DOHH2 (cell line): ENCODE data around the gene ZNF205.
A peak's percentile ranks its signal among the peaks of the same experiment; 100 is the strongest.

Source experiments
- H3F3A ChIP-seq: fragments of 200-600 bp; sonication (generic), shearing (Covaris generic); 2 replicates; pipeline ENCODE4 v1.6.0; 2016; ENCODE audit warnings: antibody characterized with exemption, mild to moderate bottlenecking; ENCODE audit not compliant: control insufficient read depth, insufficient read depth
- H3K27ac ChIP-seq: fragments of 200-600 bp; sonication (generic); 2 replicates; pipeline ENCODE4 v1.5.1; 2014; ENCODE audit warnings: low read depth, mild to moderate bottlenecking, low read length, moderate library complexity
- H3K27me3 ChIP-seq: fragments of 200-600 bp; sonication (generic); 2 replicates; pipeline ENCODE4 v1.6.1; 2014; ENCODE audit warnings: mild to moderate bottlenecking, low read length, mixed read lengths; ENCODE audit not compliant: control insufficient read depth
- H3K36me3 ChIP-seq: fragments of 200-600 bp; sonication (generic); 2 replicates; pipeline ENCODE4 v1.6.1; 2014; ENCODE audit warnings: mild to moderate bottlenecking, low read length, moderate library complexity, mixed read lengths; ENCODE audit not compliant: control insufficient read depth
- H3K4me1 ChIP-seq: fragments of 200-600 bp; sonication (generic); 2 replicates; pipeline ENCODE4 v1.6.1; 2014; ENCODE audit warnings: mild to moderate bottlenecking, low read length, mixed read lengths; ENCODE audit not compliant: control insufficient read depth
- H3K4me2 ChIP-seq: fragments of 200-600 bp; sonication (generic); 2 replicates; pipeline ENCODE4 v1.6.0; 2014; ENCODE audit warnings: mild to moderate bottlenecking, low read length, moderate library complexity
- H3K4me3 ChIP-seq: fragments of 200-600 bp; sonication (generic); 2 replicates; pipeline ENCODE4 v1.5.1; 2014; ENCODE audit warnings: mild to moderate bottlenecking, low read length, mixed read lengths
- H3K79me2 ChIP-seq: fragments of 200-600 bp; sonication (generic); 2 replicates; pipeline ENCODE4 v1.6.1; 2014; ENCODE audit warnings: mild to moderate bottlenecking, low read length, mixed read lengths; ENCODE audit not compliant: control insufficient read depth
- H3K9me2 ChIP-seq: fragments of 200-600 bp; sonication (generic); replicated peaks from 2 replicates; pipeline ENCODE4 v1.6.1; 2014; ENCODE audit warnings: mild to moderate bottlenecking, low read length, mixed read lengths; ENCODE audit not compliant: control insufficient read depth
- H3K9me3 ChIP-seq: fragments of 200-600 bp; sonication (generic); 2 replicates; pipeline ENCODE4 v1.6.1; 2014; ENCODE audit warnings: antibody characterized with exemption, low read length, mixed read lengths; ENCODE audit not compliant: control insufficient read depth, insufficient read depth
- H4K20me1 ChIP-seq: fragments of 200-600 bp; sonication (generic); 2 replicates; pipeline ENCODE4 v1.6.0; 2014; ENCODE audit warnings: low read depth, mild to moderate bottlenecking, antibody characterized with exemption, low read length, moderate library complexity; ENCODE audit not compliant: control insufficient read depth, insufficient read depth
- CTCF ChIP-seq: fragments of 200-600 bp; sonication (generic); IDR thresholded peaks from one replicate; pipeline ENCODE4 v1.5.1; 2014; ENCODE audit warnings: antibody characterized with exemption, mild to moderate bottlenecking, low read depth, low read length; ENCODE audit not compliant: poor library complexity, severe bottlenecking
- EZH2phosphoT487 ChIP-seq: fragments of 200-600 bp; sonication (generic); IDR thresholded peaks from 2 replicates; pipeline ENCODE4 v1.6.1; 2017; ENCODE audit warnings: borderline replicate concordance, mild to moderate bottlenecking, antibody characterized with exemption, low read length, moderate library complexity, mixed read lengths

ZNF205 gene

DNA sequence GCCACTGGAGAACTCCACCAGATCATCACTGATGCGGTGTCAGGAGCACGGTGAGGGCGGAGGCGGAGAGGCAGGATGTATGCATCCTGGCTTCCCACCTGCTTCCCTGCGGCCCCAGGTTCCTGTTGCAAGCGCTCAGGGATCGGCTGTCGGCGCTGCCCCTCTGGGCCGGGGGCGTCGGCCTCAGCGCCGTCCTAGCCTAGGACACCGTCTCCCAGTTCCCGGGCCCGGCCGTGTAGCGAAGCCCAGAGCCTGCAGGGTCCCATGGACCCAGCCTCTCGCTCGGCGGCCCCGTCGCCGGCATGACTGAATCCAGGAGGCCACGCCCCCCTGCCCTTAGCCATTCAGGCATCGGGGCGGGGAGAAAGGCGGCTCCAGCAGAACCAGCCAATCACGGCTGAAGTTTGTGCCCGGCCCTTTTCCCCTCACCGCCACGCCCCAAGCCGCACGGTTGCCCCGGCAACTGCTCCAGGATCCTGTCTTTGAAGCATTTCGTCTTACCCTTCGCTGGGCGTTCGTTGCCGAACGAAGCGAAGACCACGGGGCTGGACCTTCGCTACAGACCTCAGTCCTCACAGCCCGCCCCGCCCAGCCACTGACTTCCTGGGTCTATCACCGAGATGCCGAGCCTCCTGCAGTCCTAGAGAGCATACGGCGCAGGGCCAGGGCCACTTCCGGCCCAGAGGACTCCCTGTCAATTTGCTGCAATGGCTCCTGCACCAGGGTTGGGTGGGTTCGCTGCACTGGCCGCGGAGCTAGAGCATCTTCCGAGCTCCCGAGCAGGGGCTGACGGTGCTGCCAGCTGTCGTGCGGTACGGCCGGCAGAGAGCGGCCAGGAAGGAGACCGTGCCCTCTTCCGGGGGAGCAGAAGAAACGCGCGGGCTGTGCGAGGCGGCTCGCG lies 11.8 kb downstream of the ZNF205 start:
- Histone ChIP-seq H3K9me3 (no peaks in the 10 kb centered on the region), H3K4me2 (peak overlapping the region; percentile 99), H3F3A (0 out of 2 replicates have a peak, but pooled peaks cover 7% of the 10 kb centered on the region), H3K4me3 (peak overlapping the region; percentile 95), H4K20me1 (no peaks in the 10 kb centered on the region), H3K27me3 (peaks cover 5% of the 10 kb centered on the region; the same call in 1 of the 2 replicates), H3K4me1 (peaks cover 22% of the 10 kb centered on the region), H3K36me3 (peaks cover 20% of the 10 kb centered on the region), H3K9me2 (no peaks in the 10 kb centered on the region), H3K27ac (peak overlapping the region; percentile 31), H3K79me2 (no peaks in the 10 kb centered on the region)
- TF ChIP-seq EZH2phosphoT487 (no peak), CTCF (peak; percentile 37)

DNA sequence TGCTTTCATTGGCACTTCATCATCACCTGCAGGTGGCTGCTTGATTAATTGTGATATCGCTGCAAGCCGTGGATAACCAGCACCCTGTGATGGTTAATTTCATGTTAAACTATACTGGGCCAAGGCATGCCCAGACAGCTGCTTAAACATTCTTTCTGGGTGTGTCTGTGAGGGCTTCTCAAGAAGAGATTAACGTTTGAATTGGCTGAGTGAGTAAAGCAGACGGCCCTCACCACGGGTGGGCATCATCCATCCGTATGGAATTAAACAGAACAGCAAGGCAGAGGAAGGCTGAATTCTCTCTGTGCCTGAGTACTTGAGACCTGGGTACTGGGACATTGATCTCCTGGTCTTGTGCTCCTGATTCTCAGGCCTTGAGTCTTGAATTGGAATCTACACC lies 15.4 kb downstream of the ZNF205 start:
- Histone ChIP-seq H3K9me3 (no peaks in the 10 kb centered on the region), H3K4me2 (no peak overlapping the region), H3K4me1 (peaks cover 29% of the 10 kb centered on the region), H3K27me3 (peaks cover 3% of the 10 kb centered on the region; the same call in 1 of the 2 replicates), H3K9me2 (no peaks in the 10 kb centered on the region), H3K27ac (no peak overlapping the region), H3F3A (peaks cover 14% of the 10 kb centered on the region; the same call in 1 of the 2 replicates), H4K20me1 (no peaks in the 10 kb centered on the region), H3K36me3 (peaks cover 32% of the 10 kb centered on the region), H3K4me3 (no peak overlapping the region), H3K79me2 (peaks cover 13% of the 10 kb centered on the region)
- TF ChIP-seq CTCF (no peak), EZH2phosphoT487 (no peak)

- H3F3A ChIP-seq, result peaks cover 14% of the 10 kb centered on the region; the same call in 1 of the 2 replicates
- no peak overlapping the region for H3K27ac ChIP-seq
- H3K27me3 ChIP-seq, result no peaks in the 10 kb centered on the region
- H3K9me3 ChIP-seq, result no peaks in the 10 kb centered on the region
- no peaks in the 10 kb centered on the region for H3K9me2 ChIP-seq
- H3K36me3 ChIP-seq, result peaks cover 35% of the 10 kb centered on the region
- peaks cover 24% of the 10 kb centered on the region for H3K4me1 ChIP-seq
- H3K4me3 ChIP-seq, result peak overlapping the region; percentile 77
- H4K20me1 ChIP-seq, result no peaks in the 10 kb centered on the region
- peak overlapping the region; percentile 86 for H3K4me2 ChIP-seq
- H3K79me2 ChIP-seq, result peaks cover 28% of the 10 kb centered on the region
- TF ChIP-seq EZH2phosphoT487 (no peak), CTCF (peak; percentile 97)
Observed at GRCh38 chr16:3129137-3130131, 17.0 kb downstream of the ZNF205 start.
